GM18867 (cell line): ENCODE data around the gene GADD45G.

Experiments
- ATAC-seq: cut with Tn5 transposase; IDR thresholded peaks from one replicate; pipeline ENCODE4 v1.9.1; 2021; ENCODE audit warnings: mild to moderate bottlenecking, moderate library complexity; ENCODE audit not compliant: unreplicated experiment

Gene GADD45G

GRCh38 chr9:89608641-89609335 is 4.0 kb downstream of the GADD45G start:
- ATAC-seq = no peak

- no peak for ATAC-seq
Observed at GRCh38 chr9:89609426-89610006, 4.7 kb downstream of the GADD45G start.

- no peak for ATAC-seq
Observed at GRCh38 chr9:89610391-89610925, 5.6 kb downstream of the GADD45G start.

- ATAC-seq = no peak
Observed at GRCh38 chr9:89611425-89611824, 6.6 kb downstream of the GADD45G start.

GRCh38 chr9:89612566-89613278 is 7.9 kb downstream of the GADD45G start:
- ATAC-seq = no peak

- no peak for ATAC-seq
Observed at GRCh38 chr9:89613912-89614892, 9.4 kb downstream of the GADD45G start.

GRCh38 chr9:89615661-89616060 is 10.8 kb downstream of the GADD45G start:
- no peak for ATAC-seq

- no peak for ATAC-seq
Observed at GRCh38 chr9:89616411-89616810, 11.6 kb downstream of the GADD45G start.

- no peak for ATAC-seq
Observed at GRCh38 chr9:89617978-89618377, 13.2 kb downstream of the GADD45G start.

GRCh38 chr9:89619019-89619418 is 14.2 kb downstream of the GADD45G start:
- no peak for ATAC-seq

GRCh38 chr9:89619424-89620138 is 14.8 kb downstream of the GADD45G start:
- no peak for ATAC-seq

GRCh38 chr9:89621031-89621430 is 16.2 kb downstream of the GADD45G start:
- ATAC-seq = no peak

GRCh38 chr9:89621676-89622075 is 16.9 kb downstream of the GADD45G start:
- no peak for ATAC-seq

- no peak for ATAC-seq
Observed at GRCh38 chr9:89622933-89623861, 18.4 kb downstream of the GADD45G start.

GRCh38 chr9:89623925-89624420 is 19.2 kb downstream of the GADD45G start:
- ATAC-seq = no peak

GRCh38 chr9:89625721-89626687 is 21.2 kb downstream of the GADD45G start:
- no peak for ATAC-seq

GRCh38 chr9:89626741-89627265 is 22.0 kb downstream of the GADD45G start:
- no peak for ATAC-seq
